GM20431 (cell line): ENCODE results near the gene MICU2.

Experiments
- in situ Hi-C: fragments of 300-500 bp; cut with MseI, MboI; formaldehyde crosslinking; loops from one replicate; pipeline ENCODE4 v1.15.0; 2020; ENCODE audit warnings: low sequenced_read_pairs; ENCODE audit not compliant: unreplicated experiment

Gene MICU2

GRCh38 chr13:21450936-21451335 is 153.0 kb downstream of the MICU2 start:
- in situ Hi-C loops: no loop called here

GRCh38 chr13:21446656-21447055 is 157.3 kb downstream of the MICU2 start:
- in situ Hi-C loops: no loop called here

- in situ Hi-C loops: no loop called here
These were observed 158.2 kb downstream of the MICU2 start for GRCh38 chr13:21445759-21446158.

GRCh38 chr13:21443171-21443570 is 160.8 kb downstream of the MICU2 start:
- in situ Hi-C loops: no loop called here
